Measurements from ENCODE around the gene EGFR.

Gene EGFR

DNA sequence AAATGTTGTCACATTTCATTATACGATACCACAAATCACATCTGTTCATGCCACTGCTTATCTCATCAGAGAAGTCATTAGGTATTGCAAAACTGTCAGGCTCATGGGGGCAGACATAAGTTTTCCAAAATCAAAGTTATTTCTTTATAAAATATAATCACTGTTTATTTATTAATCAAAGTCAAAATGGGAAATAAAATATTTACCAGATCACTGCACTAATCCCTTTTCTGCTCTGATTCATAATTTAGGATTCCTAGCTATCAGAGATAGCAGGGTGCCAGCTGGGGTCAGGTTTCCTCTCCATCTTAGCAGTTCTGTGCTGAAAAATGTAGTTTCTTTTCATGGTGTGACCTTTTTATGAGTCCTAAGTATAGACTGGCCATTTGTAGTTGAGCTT is 228.6 kb downstream of the EGFR start:
- no peaks in the 10 kb centered on the region for H3K36me3 ChIP-seq
- no peak overlapping the region for H3K4me3 ChIP-seq
- DNase-seq, result no peak
- no peak overlapping the region for H3K27ac ChIP-seq
- intact Hi-C loops (cut with DNase I; ENCODE audit: low total_unique reads), result no loop called here
- TF ChIP-seq, protein P1, sequence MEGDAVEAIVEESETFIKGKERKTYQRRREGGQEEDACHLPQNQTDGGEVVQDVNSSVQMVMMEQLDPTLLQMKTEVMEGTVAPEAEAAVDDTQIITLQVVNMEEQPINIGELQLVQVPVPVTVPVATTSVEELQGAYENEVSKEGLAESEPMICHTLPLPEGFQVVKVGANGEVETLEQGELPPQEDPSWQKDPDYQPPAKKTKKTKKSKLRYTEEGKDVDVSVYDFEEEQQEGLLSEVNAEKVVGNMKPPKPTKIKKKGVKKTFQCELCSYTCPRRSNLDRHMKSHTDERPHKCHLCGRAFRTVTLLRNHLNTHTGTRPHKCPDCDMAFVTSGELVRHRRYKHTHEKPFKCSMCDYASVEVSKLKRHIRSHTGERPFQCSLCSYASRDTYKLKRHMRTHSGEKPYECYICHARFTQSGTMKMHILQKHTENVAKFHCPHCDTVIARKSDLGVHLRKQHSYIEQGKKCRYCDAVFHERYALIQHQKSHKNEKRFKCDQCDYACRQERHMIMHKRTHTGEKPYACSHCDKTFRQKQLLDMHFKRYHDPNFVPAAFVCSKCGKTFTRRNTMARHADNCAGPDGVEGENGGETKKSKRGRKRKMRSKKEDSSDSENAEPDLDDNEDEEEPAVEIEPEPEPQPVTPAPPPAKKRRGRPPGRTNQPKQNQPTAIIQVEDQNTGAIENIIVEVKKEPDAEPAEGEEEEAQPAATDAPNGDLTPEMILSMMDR (IDR thresholded peaks at IDR 0.05), result no peak
- H3K9me3 ChIP-seq, result no peaks in the 10 kb centered on the region
- peaks cover 0 to 13% (median 0%) of the 10 kb centered on the region in 4 donors for H3K4me1 ChIP-seq
- no peaks in the 10 kb centered on the region for H3K27me3 ChIP-seq

DNA sequence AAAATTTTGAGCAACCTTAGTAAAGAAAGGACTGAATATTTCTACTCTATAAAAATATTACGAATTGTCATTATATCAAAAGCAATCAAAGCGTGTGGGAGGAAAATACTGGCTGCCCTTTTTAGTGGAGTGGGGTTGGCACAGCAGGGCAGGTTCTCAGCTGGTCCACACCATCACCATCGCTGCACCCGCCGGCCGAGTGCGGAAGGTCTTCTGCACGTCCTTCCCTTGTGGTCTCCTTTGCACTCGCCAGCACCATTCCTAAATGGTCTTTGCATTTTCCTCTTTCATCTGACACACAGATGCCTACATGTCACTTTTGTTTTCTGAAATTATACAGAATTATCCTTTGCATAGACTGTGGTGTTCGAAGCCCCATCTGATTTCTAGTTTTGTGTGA is 229.7 kb downstream of the EGFR start:
- Histone ChIP-seq H3K4me3 (no peak overlapping the region), H3K9me3 (no peaks in the 10 kb centered on the region), H3K4me1 (peaks cover 0 to 13% (median 0%) of the 10 kb centered on the region in 4 donors), H3K27ac (no peak overlapping the region), H3K36me3 (no peaks in the 10 kb centered on the region), H3K27me3 (no peaks in the 10 kb centered on the region)
- intact Hi-C loops (cut with DNase I; ENCODE audit: low total_unique reads), result no loop called here
- no peak for DNase-seq
- TF ChIP-seq, protein P1 (IDR thresholded peaks at IDR 0.05), result no peak

DNA sequence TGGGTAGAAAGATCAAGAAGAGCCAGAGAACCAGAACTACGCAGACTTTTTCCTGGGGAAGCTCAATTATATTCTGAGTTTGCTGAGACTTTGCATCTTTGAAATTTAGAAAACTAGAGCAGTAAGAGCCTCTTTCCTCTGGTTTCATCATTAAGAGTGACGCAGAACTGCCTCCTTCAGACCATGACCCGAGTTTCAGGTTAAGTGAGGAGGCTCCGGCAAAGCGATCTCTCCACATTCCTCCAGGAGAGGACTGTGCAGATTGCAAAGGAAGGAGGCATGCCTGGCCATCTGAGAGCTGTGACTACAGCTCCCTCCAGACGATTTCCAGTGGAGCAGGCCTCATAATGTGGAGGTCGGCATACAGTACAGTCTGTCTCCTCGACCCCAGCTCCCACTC is 230.5 kb downstream of the EGFR start:
- Histone ChIP-seq H3K4me3 (no peak overlapping the region), H3K27ac (no peak overlapping the region), H3K36me3 (no peaks in the 10 kb centered on the region), H3K9me3 (no peaks in the 10 kb centered on the region), H3K4me1 (peaks cover 0 to 17% (median 2%) of the 10 kb centered on the region in 4 donors), H3K27me3 (no peaks in the 10 kb centered on the region)
- intact Hi-C loops (cut with DNase I; ENCODE audit: low total_unique reads), result no loop called here
- TF ChIP-seq, protein P1 (IDR thresholded peaks at IDR 0.05), result no peak
- no peak for DNase-seq

DNA sequence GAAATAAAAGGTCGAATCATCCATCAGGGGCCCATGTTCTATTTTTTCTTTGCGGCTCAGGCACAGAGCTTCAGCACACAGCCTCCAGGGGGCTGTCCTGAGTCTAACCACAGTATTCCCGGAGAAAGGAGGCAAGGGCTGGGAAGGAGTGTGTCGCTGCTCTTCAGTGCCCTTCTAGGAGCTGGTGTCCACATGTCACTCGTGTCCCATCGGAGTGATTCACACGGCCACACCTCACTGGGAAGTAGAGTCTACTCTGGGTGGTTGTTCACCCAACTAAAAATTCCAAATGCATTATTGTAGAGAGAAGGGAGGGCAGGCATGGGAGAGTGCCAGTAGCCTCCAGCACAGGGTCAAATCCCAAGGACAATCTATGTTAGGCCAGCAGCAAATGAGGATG is 231.5 kb downstream of the EGFR start:
- TF ChIP-seq, protein P1 (IDR thresholded peaks at IDR 0.05), result peak in 1 of 2 experiments; percentile 33
- intact Hi-C loops (cut with DNase I; ENCODE audit: low total_unique reads), result loop anchor here (5.0 to 10.0 kb wide), 3 partner anchors 193 to 413 kb away; partner anchors contain the start of gene EGFR
- Histone ChIP-seq H3K4me1 (peaks cover 0 to 15% (median 8%) of the 10 kb centered on the region in 4 donors), H3K9me3 (no peaks in the 10 kb centered on the region), H3K36me3 (no peaks in the 10 kb centered on the region), H3K27ac (no peak overlapping the region), H3K27me3 (no peaks in the 10 kb centered on the region), H3K4me3 (no peak overlapping the region)
- DNase-seq, result no peak

DNA sequence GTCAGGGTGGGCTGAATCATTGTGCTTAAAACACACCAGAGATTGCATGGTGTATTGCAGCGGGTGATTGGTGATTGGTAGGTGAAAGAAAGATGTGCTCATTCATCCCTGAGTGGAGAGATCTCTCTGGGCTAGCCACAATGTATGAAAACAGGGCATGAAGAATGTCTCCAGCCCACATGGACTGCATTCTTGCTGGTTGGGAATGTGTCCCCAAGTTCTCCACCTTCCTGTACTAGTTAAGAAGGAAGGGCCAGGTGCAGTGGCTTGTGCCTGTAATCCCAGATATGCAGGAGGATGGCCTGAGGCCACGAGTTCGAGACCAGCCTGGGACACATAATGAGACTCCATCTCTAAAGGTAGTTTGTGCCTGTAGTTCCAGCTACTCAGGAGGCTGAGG is 232.5 kb downstream of the EGFR start:
- Histone ChIP-seq H3K27me3 (peaks cover 0 to 4% of the 10 kb centered on the region in 2 donors), H3K4me1 (peaks cover 0 to 15% (median 10%) of the 10 kb centered on the region in 4 donors), H3K36me3 (no peaks in the 10 kb centered on the region), H3K9me3 (no peaks in the 10 kb centered on the region), H3K4me3 (no peak overlapping the region), H3K27ac (no peak overlapping the region)
- TF ChIP-seq, protein P1 (IDR thresholded peaks at IDR 0.05), result no peak
- intact Hi-C loops (cut with DNase I; ENCODE audit: low total_unique reads), result loop anchor here (5.0 to 10.0 kb wide), 3 partner anchors 194 to 414 kb away; partner anchors contain the start of gene EGFR
- DNase-seq, result no peak

DNA sequence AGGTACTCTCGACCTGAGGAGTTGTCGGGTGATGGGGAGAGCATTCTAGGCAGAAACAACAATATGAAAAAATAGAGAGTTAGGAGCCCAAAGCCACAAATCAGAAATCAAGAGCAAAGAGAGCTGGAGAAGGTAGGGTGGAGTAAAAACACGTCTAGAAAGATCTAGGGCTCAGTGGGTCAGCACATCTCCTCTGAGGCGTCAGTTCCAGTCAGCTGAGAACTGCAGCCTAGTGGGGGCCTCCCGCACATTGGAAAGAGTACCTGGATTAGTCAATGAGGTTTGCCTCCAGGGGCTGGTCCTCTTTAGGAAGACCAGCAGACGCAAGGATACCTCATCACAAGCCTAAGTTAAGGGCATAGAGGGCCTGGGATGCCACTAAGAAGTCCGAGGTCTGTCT is 233.1 kb downstream of the EGFR start:
- TF ChIP-seq, protein P1 (IDR thresholded peaks at IDR 0.05), result no peak
- Histone ChIP-seq H3K4me1 (peaks cover 0 to 15% (median 10%) of the 10 kb centered on the region in 4 donors), H3K9me3 (no peaks in the 10 kb centered on the region), H3K36me3 (no peaks in the 10 kb centered on the region), H3K27me3 (peaks cover 0 to 6% of the 10 kb centered on the region in 2 donors), H3K27ac (no peak overlapping the region), H3K4me3 (no peak overlapping the region)
- no peak for DNase-seq
- intact Hi-C loops (cut with DNase I; ENCODE audit: low total_unique reads), result loop anchor here (5.0 to 10.0 kb wide), 3 partner anchors 195 to 415 kb away; partner anchors contain the start of gene EGFR

Measured in tibial artery (tissue), 4 donors.